ENCODE data around the gene RERE. TPM values are rescaled to one million over a fixed set of nuclear protein-coding genes. Genes with fewer than 3 reads are reported as not detected.

RERE gene
- total and polyA plus RNA-seq, 11 donors = 53.5 to 236 (median 121) TPM

DNA sequence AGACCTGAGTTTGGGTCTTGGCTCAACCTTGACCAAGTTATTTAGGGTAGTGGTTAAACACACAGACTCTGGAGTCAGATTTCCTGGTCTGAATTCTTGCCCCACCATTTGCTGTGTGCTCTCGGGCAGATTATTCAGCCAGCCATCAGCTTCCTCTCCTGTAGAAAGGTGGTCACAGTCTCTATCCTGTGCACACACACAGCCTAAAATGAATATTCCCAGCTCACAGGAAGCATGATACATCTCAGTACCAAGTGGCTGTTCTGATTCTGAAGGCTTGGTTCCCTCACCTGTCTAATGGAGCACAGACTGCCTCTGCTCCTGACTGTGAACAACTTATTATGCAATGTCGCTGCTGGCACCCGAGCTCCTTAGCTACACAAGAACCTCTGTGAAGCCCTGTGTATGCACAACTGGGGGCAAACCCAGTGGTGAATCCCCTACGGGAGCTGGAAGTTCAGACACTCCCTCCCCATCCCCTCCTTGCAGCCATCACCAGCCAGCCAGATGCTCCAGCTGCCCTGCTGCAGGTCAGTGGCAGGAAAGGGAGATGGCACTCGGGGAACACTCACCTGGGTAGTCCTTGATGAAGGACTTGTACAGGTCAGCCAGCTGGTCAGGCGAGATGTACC is 47.4 kb upstream of the RERE start:
- intact Hi-C loops (cut with DNase I) = loop anchor here in 1 of 10 donors (5.0 kb wide), 1 partner anchor 122 kb away; no protein-coding TSS in a partner anchor
- H3K27me3 ChIP-seq = no peaks in the 10 kb centered on the region
- DNase-seq (no peak), ATAC-seq (no peak)
- no peak overlapping the region for H3K27ac ChIP-seq
- peaks cover 19 to 100% (median 100%) of the 10 kb centered on the region in 9 donors for H3K36me3 ChIP-seq
- H3K4me1 ChIP-seq = peaks cover 0 to 6% (median 0%) of the 10 kb centered on the region in 12 donors
- WGBS, 4 donors = 83 to 93% (median 86%) methylated on average over 5 to 6 of the region's 6 CpGs
- H3K9me3 ChIP-seq = no peaks in the 10 kb centered on the region
- no peak for TF ChIP-seq POLR2A (IDR thresholded peaks at IDR 0.05)
- TF ChIP-seq, protein P1, sequence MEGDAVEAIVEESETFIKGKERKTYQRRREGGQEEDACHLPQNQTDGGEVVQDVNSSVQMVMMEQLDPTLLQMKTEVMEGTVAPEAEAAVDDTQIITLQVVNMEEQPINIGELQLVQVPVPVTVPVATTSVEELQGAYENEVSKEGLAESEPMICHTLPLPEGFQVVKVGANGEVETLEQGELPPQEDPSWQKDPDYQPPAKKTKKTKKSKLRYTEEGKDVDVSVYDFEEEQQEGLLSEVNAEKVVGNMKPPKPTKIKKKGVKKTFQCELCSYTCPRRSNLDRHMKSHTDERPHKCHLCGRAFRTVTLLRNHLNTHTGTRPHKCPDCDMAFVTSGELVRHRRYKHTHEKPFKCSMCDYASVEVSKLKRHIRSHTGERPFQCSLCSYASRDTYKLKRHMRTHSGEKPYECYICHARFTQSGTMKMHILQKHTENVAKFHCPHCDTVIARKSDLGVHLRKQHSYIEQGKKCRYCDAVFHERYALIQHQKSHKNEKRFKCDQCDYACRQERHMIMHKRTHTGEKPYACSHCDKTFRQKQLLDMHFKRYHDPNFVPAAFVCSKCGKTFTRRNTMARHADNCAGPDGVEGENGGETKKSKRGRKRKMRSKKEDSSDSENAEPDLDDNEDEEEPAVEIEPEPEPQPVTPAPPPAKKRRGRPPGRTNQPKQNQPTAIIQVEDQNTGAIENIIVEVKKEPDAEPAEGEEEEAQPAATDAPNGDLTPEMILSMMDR (IDR thresholded peaks at IDR 0.05) = no peak
- no peak overlapping the region for H3K4me3 ChIP-seq

DNA sequence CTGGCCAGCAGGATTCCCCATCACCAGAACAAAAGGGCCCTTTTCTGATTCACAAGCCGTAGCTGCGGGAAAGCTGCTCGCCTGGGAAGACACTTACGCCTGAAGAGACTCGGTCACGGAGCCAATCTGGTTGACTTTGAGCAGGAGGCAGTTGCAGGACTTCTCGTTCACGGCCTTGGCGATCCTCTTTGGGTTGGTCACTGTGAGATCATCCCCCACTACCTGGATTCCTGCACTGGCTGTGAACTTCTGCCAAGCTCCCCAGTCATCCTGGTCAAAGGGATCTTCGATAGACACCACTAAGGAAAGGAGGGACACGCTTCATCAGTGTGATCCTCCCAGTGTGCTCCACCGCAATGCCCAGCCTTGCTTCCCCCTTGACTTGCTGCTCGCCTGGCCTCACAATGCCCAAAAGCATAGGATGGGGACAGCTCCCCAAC is 46.4 kb upstream of the RERE start:
- intact Hi-C loops (cut with DNase I) = loop anchor here in 1 of 10 donors (5.0 kb wide), 1 partner anchor 123 kb away; no protein-coding TSS in a partner anchor
- no peak for TF ChIP-seq POLR2A (IDR thresholded peaks at IDR 0.05)
- no peaks in the 10 kb centered on the region for H3K9me3 ChIP-seq
- peaks cover 19 to 100% (median 95%) of the 10 kb centered on the region in 9 donors for H3K36me3 ChIP-seq
- ATAC-seq = no peak
- no peak for DNase-seq
- H3K27me3 ChIP-seq = no peaks in the 10 kb centered on the region
- no peak overlapping the region for H3K4me3 ChIP-seq
- peaks cover 0 to 15% (median 6%) of the 10 kb centered on the region in 12 donors for H3K4me1 ChIP-seq
- no peak overlapping the region for H3K27ac ChIP-seq
- WGBS, 4 donors = 91 to 95% (median 94%) methylated on average over 13 of the region's 13 CpGs

DNA sequence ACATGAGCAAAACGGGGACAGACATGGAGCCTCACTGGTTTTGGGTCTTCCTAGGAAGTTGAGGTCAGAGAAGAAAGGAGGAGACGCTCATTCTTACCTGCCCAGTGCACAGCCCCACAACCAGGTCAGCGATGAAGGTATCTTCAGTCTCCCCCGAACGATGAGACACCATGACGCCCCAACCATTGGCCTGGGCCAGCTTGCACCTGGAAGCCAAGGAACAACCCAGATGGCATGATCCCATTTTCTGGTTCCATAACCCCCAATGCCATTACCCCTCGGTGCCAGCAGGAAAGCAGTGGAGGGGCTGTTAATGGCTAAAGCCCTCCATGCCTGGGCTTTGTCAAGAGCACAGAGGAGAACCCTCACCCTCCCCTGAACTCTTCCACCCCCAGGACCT is 45.7 kb upstream of the RERE start:
- no peak for DNase-seq
- no peak overlapping the region for H3K27ac ChIP-seq
- ATAC-seq = no peak
- intact Hi-C loops (cut with DNase I) = loop anchor here in 1 of 10 donors (5.0 kb wide), 1 partner anchor 124 kb away; no protein-coding TSS in a partner anchor
- H3K27me3 ChIP-seq = no peaks in the 10 kb centered on the region
- 91 to 93% (median 92%) methylated on average over 7 of the region's 7 CpGs for WGBS, 4 donors
- H3K4me3 ChIP-seq = no peak overlapping the region
- H3K9me3 ChIP-seq = no peaks in the 10 kb centered on the region
- no peak for TF ChIP-seq POLR2A (IDR thresholded peaks at IDR 0.05)
- TF ChIP-seq, protein P1 (IDR thresholded peaks at IDR 0.05) = no peak
- peaks cover 19 to 100% (median 89%) of the 10 kb centered on the region in 9 donors for H3K36me3 ChIP-seq
- peaks cover 0 to 22% (median 12%) of the 10 kb centered on the region in 12 donors for H3K4me1 ChIP-seq

DNA sequence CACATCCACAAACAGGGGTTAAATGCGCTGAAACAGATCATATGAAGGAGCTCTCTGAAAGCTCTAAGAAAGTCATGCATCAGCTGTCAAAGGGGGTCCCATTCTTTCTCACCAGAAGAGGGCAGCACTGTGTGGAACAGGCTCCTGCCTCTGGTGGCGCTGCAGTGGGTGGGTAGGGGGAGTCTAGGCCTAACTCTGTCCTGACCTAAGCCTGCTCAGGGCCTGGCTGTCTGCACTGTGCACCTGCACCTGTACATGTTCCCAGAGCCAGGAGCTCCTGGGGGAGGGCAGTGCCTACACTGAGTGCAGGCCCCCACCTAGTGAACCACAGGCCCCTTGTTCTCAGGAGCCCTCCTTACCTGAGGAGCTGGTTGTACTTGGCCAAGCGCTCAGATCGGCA is 45.1 kb upstream of the RERE start:
- peak in 2 of 4 donors; percentile 4 to 14 for ATAC-seq
- Histone ChIP-seq H3K4me3 (no peak overlapping the region), H3K27me3 (no peaks in the 10 kb centered on the region), H3K9me3 (no peaks in the 10 kb centered on the region), H3K36me3 (peaks cover 18 to 99% (median 84%) of the 10 kb centered on the region in 9 donors), H3K4me1 (peaks cover 0 to 28% (median 18%) of the 10 kb centered on the region in 12 donors), H3K27ac (no peak overlapping the region)
- intact Hi-C loops (cut with DNase I) = loop anchor here in 1 of 10 donors (5.0 kb wide), 1 partner anchor 125 kb away; no protein-coding TSS in a partner anchor
- DNase-seq = no peak
- 76 to 88% (median 85%) methylated on average over 2 to 4 of the region's 4 CpGs for WGBS, 4 donors
- TF ChIP-seq POLR2A (IDR thresholded peaks at IDR 0.05) = no peak
- TF ChIP-seq, protein P1 (IDR thresholded peaks at IDR 0.05) = peak in 11 of 12 donors; percentile 14 to 59 (median 44)

Measured in heart left ventricle (tissue), 16 donors.